ENCODE data around the gene CACNG3. TPM values are rescaled to one million over a fixed set of nuclear protein-coding genes. Genes with fewer than 3 reads are reported as not detected.

CACNG3 gene
- total RNA-seq, 1 experiment from 2014 or later = not detected

DNA sequence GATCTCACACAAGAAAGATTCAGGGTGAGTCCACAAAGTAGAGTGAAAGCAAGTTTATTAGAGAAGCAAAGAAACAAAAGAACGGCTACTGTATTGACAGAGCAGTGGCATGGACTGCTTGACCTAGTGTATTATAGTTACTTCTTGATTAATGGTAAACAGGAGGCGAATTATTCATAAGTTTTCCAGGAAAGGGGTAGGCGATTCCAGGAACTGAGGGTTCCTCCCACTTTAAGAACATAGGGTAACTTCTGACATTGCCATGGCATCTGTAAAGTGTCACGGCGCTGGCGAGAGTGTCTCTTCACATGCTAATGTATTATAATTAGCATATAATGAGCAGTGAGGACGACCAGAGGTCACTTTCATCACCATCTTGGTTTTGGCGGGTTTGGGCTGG is 93.2 kb downstream of the CACNG3 start:
- no TSS peak for BruUV-seq (replicated peaks)
- Histone ChIP-seq H3K36me3 (ENCODE audit: low read depth) (no peaks in the 10 kb centered on the region), H3F3A (ENCODE audit: insufficient read depth, low read depth) (no peaks in the 10 kb centered on the region), H3K27me3 (ENCODE audit: insufficient read depth, low read depth) (peaks cover 68% of the 10 kb centered on the region), H3K27ac (no peak overlapping the region), H3K9me2 (ENCODE audit: insufficient read depth) (no peaks in the 10 kb centered on the region), H3K4me3 (no peak overlapping the region), H3K79me2 (ENCODE audit: low read depth) (no peaks in the 10 kb centered on the region), H3K4me2 (no peak overlapping the region), H3K4me1 (replicated peaks; ENCODE audit: insufficient read depth) (no peaks in the 10 kb centered on the region), H3K9me3 (ENCODE audit: insufficient read depth, low read depth) (no peaks in the 10 kb centered on the region), H2AFZ (no peak overlapping the region), H4K20me1 (ENCODE audit: insufficient read depth) (no peaks in the 10 kb centered on the region)
- TF ChIP-seq CTCF (conservative IDR thresholded peaks at IDR 0.05) = no peak
- no peak for TF ChIP-seq EZH2 (IDR thresholded peaks at IDR 0.05; ENCODE audit: low read depth)
- ChIA-PET POLR2A (ENCODE audit: unreplicated experiment) (interaction anchor here (0.6 kb wide), 1 partner anchor 119 kb away, joined by 4 read pairs; no protein-coding TSS in a partner anchor), CTCF (no interaction called here)
- DNase-seq = no peak
- intact Hi-C loops (cut with micrococcal nuclease; ENCODE audit: unreplicated experiment) = no loop called here

GRCh38 chr16:24352746-24353145 is 96.6 kb downstream of the CACNG3 start:
- BruUV-seq (replicated peaks) = no TSS peak
- H3K4me1 ChIP-seq (replicated peaks; ENCODE audit: insufficient read depth) = no peaks in the 10 kb centered on the region
- no peak overlapping the region for H3K4me2 ChIP-seq
- H3K36me3 ChIP-seq (ENCODE audit: low read depth) = no peaks in the 10 kb centered on the region
- ChIA-PET CTCF (no interaction called here), POLR2A (ENCODE audit: unreplicated experiment) (no interaction called here)
- no peaks in the 10 kb centered on the region for H3K9me3 ChIP-seq (ENCODE audit: insufficient read depth, low read depth)
- H4K20me1 ChIP-seq (ENCODE audit: insufficient read depth) = no peaks in the 10 kb centered on the region
- DNase-seq = no peak
- no peak overlapping the region for H3K4me3 ChIP-seq
- intact Hi-C loops (cut with micrococcal nuclease; ENCODE audit: unreplicated experiment) = no loop called here
- H3F3A ChIP-seq (ENCODE audit: insufficient read depth, low read depth) = no peaks in the 10 kb centered on the region
- no peaks in the 10 kb centered on the region for H3K79me2 ChIP-seq (ENCODE audit: low read depth)
- H2AFZ ChIP-seq = no peak overlapping the region
- H3K9me2 ChIP-seq (ENCODE audit: insufficient read depth) = no peaks in the 10 kb centered on the region
- H3K27me3 ChIP-seq (ENCODE audit: insufficient read depth, low read depth) = peaks cover 70% of the 10 kb centered on the region
- no peak overlapping the region for H3K27ac ChIP-seq
- no peak for TF ChIP-seq CTCF (conservative IDR thresholded peaks at IDR 0.05)
- no peak for TF ChIP-seq EZH2 (IDR thresholded peaks at IDR 0.05; ENCODE audit: low read depth)

- intact Hi-C loops (cut with micrococcal nuclease; ENCODE audit: unreplicated experiment) = no loop called here
- no peaks in the 10 kb centered on the region for H4K20me1 ChIP-seq (ENCODE audit: insufficient read depth)
- peaks cover 76% of the 10 kb centered on the region for H3K27me3 ChIP-seq (ENCODE audit: insufficient read depth, low read depth)
- H3K4me2 ChIP-seq = no peak overlapping the region
- no peaks in the 10 kb centered on the region for H3F3A ChIP-seq (ENCODE audit: insufficient read depth, low read depth)
- BruUV-seq (replicated peaks) = no TSS peak
- no peak for TF ChIP-seq EZH2 (IDR thresholded peaks at IDR 0.05; ENCODE audit: low read depth)
- H3K9me2 ChIP-seq (ENCODE audit: insufficient read depth) = no peaks in the 10 kb centered on the region
- no peaks in the 10 kb centered on the region for H3K79me2 ChIP-seq (ENCODE audit: low read depth)
- H3K9me3 ChIP-seq (ENCODE audit: insufficient read depth, low read depth) = no peaks in the 10 kb centered on the region
- H3K4me3 ChIP-seq = no peak overlapping the region
- CTCF ChIA-PET = no interaction called here
- no peak overlapping the region for H2AFZ ChIP-seq
- no peaks in the 10 kb centered on the region for H3K4me1 ChIP-seq (replicated peaks; ENCODE audit: insufficient read depth)
- no peak overlapping the region for H3K27ac ChIP-seq
- H3K36me3 ChIP-seq (ENCODE audit: low read depth) = no peaks in the 10 kb centered on the region
- no peak for DNase-seq
- POLR2A ChIA-PET (ENCODE audit: unreplicated experiment) = interaction anchor here (0.6 kb wide), 1 partner anchor 770 kb away, joined by 20 read pairs; no protein-coding TSS in a partner anchor
Observed at GRCh38 chr16:24353622-24354021, 97.5 kb downstream of the CACNG3 start.

DNA sequence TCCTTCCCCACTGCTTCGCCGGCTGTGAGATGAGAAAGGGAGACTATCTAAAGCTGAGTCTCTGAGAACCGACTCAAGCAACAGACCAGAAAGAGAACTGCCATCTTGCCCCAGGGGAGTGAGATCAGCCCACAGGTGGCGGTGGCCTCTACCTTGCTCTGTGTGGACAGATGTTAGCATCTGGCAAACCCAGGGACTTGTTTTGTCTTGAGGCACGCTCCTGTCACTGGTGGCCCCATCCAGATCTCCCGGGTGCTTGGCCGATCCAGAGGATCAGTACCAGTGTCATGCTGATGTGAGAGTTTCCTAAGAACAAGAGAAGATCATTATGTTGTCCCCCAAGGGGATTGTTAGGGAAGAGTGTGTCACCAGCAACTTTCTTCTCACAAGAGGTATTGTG is 101.4 kb downstream of the CACNG3 start:
- Histone ChIP-seq H3K9me2 (ENCODE audit: insufficient read depth) (no peaks in the 10 kb centered on the region), H3F3A (ENCODE audit: insufficient read depth, low read depth) (no peaks in the 10 kb centered on the region), H2AFZ (no peak overlapping the region), H3K9me3 (ENCODE audit: insufficient read depth, low read depth) (no peaks in the 10 kb centered on the region), H3K79me2 (ENCODE audit: low read depth) (no peaks in the 10 kb centered on the region), H3K4me2 (no peak overlapping the region), H3K36me3 (ENCODE audit: low read depth) (no peaks in the 10 kb centered on the region), H3K4me1 (replicated peaks; ENCODE audit: insufficient read depth) (no peaks in the 10 kb centered on the region), H3K27ac (no peak overlapping the region), H4K20me1 (ENCODE audit: insufficient read depth) (no peaks in the 10 kb centered on the region), H3K4me3 (no peak overlapping the region), H3K27me3 (ENCODE audit: insufficient read depth, low read depth) (peaks cover 83% of the 10 kb centered on the region)
- ChIA-PET CTCF (no interaction called here), POLR2A (ENCODE audit: unreplicated experiment) (no interaction called here)
- TF ChIP-seq CTCF (conservative IDR thresholded peaks at IDR 0.05) = no peak
- no peak for TF ChIP-seq EZH2 (IDR thresholded peaks at IDR 0.05; ENCODE audit: low read depth)
- BruUV-seq (replicated peaks) = no TSS peak
- no peak for DNase-seq
- intact Hi-C loops (cut with micrococcal nuclease; ENCODE audit: unreplicated experiment) = no loop called here

Data from PC-9 (cell line).